ENCODE data around the gene PAX9.

DNA sequence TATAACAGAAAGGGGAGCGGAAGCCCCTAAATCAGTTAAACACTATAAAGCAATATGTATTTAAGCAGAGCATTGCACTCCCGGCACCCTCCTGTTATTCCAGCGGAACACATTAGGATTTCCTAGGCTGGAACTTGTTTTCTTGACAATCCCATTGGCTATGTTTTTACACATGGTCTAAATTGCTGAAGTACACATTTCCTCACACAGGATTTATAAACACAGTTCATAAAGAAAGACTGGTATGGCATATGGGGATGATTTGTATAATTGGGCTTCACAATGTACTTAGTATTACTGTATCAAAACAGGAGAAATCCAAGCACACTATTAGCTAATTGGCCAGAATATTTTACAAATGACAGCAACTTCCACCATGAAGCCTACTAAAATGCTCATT, 23.3 kb downstream of the PAX9 start:
- TF ChIP-seq TAF1 (IDR thresholded peaks at IDR 0.05; ENCODE audit: low read depth) = no peak
- no peak for TF ChIP-seq RAD21 (conservative IDR thresholded peaks at IDR 0.05)
- TF ChIP-seq, protein P1, sequence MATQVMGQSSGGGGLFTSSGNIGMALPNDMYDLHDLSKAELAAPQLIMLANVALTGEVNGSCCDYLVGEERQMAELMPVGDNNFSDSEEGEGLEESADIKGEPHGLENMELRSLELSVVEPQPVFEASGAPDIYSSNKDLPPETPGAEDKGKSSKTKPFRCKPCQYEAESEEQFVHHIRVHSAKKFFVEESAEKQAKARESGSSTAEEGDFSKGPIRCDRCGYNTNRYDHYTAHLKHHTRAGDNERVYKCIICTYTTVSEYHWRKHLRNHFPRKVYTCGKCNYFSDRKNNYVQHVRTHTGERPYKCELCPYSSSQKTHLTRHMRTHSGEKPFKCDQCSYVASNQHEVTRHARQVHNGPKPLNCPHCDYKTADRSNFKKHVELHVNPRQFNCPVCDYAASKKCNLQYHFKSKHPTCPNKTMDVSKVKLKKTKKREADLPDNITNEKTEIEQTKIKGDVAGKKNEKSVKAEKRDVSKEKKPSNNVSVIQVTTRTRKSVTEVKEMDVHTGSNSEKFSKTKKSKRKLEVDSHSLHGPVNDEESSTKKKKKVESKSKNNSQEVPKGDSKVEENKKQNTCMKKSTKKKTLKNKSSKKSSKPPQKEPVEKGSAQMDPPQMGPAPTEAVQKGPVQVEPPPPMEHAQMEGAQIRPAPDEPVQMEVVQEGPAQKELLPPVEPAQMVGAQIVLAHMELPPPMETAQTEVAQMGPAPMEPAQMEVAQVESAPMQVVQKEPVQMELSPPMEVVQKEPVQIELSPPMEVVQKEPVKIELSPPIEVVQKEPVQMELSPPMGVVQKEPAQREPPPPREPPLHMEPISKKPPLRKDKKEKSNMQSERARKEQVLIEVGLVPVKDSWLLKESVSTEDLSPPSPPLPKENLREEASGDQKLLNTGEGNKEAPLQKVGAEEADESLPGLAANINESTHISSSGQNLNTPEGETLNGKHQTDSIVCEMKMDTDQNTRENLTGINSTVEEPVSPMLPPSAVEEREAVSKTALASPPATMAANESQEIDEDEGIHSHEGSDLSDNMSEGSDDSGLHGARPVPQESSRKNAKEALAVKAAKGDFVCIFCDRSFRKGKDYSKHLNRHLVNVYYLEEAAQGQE (IDR thresholded peaks at IDR 0.05; ENCODE audit: borderline replicate concordance) = no peak
- TF ChIP-seq, protein P2, sequence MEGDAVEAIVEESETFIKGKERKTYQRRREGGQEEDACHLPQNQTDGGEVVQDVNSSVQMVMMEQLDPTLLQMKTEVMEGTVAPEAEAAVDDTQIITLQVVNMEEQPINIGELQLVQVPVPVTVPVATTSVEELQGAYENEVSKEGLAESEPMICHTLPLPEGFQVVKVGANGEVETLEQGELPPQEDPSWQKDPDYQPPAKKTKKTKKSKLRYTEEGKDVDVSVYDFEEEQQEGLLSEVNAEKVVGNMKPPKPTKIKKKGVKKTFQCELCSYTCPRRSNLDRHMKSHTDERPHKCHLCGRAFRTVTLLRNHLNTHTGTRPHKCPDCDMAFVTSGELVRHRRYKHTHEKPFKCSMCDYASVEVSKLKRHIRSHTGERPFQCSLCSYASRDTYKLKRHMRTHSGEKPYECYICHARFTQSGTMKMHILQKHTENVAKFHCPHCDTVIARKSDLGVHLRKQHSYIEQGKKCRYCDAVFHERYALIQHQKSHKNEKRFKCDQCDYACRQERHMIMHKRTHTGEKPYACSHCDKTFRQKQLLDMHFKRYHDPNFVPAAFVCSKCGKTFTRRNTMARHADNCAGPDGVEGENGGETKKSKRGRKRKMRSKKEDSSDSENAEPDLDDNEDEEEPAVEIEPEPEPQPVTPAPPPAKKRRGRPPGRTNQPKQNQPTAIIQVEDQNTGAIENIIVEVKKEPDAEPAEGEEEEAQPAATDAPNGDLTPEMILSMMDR (IDR thresholded peaks at IDR 0.05; ENCODE audit: poor library complexity, severe bottlenecking) = no peak
- no peak for TF ChIP-seq EZH2 (IDR thresholded peaks at IDR 0.05; ENCODE audit: borderline replicate concordance, insufficient read depth, low read length, poor library complexity, severe bottlenecking)
- no peak for TF ChIP-seq POLR2AphosphoS5 (IDR thresholded peaks at IDR 0.05)
- TF ChIP-seq EP300 (conservative IDR thresholded peaks at IDR 0.05; ENCODE audit: poor library complexity, severe bottlenecking) = no peak
- no peak for TF ChIP-seq SMC3 (conservative IDR thresholded peaks at IDR 0.05; ENCODE audit: poor library complexity)

Data from neural cell (in vitro differentiated cells).